ENCODE data around the gene CASKIN1.

- TF ChIP-seq CTCF (IDR thresholded peaks at IDR 0.05), result no peak
- TF ChIP-seq POLR2A (IDR thresholded peaks at IDR 0.05), result no peak
Measured at GRCh38 chr16:2216330-2216729, 19.9 kb upstream of the CASKIN1 start.

All from testis (tissue), 2 donors.